GM18502 (cell line): ENCODE results near the gene SFMBT1.

Experiments used
- ATAC-seq: cut with Tn5 transposase; IDR thresholded peaks from one replicate; pipeline ENCODE4 v1.9.1; 2021; ENCODE audit warnings: mild to moderate bottlenecking; ENCODE audit not compliant: unreplicated experiment, poor library complexity

SFMBT1 gene

GRCh38 chr3:53045518-53046170 is at the start of gene SFMBT1:
TSS of gene SFMBT1 (minus strand) at chr3:53046073. CDS start at chr3:52969128, 76,945 bp downstream.
- peak; percentile 52 for ATAC-seq

- ATAC-seq, result no peak
Observed at GRCh38 chr3:53092942-53093341, 47.1 kb upstream of the SFMBT1 start.

GRCh38 chr3:53092216-53092615 is 46.3 kb upstream of the SFMBT1 start:
- no peak for ATAC-seq

DNA sequence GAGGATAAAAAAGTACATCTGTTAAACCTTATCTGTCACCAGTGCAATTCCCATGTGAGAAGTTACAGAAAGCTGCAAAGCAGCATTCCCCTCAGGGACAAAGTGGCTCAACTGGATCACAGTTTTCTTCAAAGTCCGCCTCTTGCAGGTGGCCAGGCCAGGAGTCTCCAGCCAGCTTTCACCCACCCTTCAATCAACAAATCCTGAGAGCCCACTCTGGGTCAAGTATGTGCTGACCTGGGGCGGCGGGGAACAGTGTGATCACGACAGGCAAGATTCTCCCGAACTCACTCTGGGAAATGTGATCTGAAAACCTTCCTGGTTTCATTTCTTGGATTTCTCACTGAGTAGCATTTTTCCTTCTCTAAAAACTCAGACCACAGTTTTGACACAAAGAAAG is 45.1 kb upstream of the SFMBT1 start:
- ATAC-seq, result no peak

DNA sequence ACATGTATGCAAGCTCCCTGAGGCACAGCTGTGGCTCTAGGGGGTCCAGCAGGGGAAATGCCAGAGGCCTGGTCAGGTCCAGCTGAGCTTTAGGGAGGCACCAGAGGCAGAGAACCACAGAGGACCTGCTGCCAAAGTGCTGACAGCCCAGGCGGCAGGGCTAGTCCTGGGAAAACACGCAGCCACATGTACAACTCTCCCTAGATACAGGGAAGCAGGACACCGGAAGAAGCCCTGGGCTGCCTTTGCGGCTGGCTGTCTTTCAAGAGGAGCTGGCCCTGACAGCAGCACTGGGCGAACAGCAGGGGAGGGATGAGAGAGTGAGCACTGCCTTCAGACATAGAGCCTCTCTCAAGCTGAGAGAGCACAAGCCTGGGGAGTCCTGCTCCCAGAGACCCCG is 43.6 kb upstream of the SFMBT1 start:
- no peak for ATAC-seq

- ATAC-seq, result no peak
Observed at GRCh38 chr3:53085476-53085875, 39.6 kb upstream of the SFMBT1 start.

DNA sequence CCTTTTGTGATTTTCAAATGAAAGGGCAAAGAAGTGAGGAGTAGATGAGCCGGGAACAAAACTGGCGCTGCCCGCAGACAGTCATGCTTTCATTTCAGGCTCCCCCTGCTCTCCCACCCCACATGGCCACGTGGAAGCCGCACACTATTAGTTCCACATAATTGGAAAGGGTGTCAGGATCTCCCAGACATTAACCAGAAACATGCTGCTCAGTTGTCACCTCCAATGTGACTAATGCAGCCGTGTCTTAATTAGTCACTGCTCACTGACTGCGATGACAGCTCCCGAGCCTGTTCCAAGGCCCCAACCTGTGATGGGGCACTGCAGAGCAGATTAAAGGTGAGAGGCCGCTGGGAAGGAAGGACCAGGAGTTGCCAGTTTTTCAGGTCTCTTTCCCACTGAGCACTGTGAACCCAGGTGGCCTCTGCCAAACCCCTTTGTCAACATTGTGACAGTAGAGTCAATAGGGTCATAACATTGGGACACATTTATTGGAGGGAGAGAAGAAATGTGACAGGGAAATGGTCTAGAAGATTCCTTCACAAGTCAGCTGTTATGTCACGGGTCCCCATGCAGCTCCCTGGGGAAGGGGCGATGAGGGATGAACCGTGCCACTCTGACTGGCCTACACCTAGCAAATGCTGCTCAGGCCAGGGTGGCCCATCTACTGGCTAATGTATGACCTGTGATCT is 38.6 kb upstream of the SFMBT1 start:
- ATAC-seq, result no peak

- no peak for ATAC-seq
Observed at GRCh38 chr3:53083949-53084309, 38.1 kb upstream of the SFMBT1 start.

DNA sequence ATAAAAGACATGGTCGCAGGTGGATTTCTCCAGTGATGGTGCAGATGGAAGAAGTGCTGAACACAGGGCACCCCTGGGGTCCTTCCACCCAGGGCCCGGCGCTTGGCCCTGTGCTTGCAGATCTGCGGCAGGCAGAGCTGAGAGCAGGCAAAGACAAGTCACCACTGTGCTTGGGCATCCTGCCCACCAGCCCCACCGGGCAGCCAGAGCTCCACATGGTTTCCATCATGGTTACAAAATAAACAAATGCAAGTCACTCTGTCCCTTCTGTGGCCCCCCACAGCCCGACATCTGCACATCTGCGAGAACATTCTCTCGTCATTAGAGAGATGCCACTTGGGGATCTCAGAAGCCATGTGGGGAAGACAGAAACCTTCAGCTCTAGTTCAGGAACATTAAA is 37.6 kb upstream of the SFMBT1 start:
- ATAC-seq, result no peak

GRCh38 chr3:53082736-53083135 is 36.9 kb upstream of the SFMBT1 start:
- no peak for ATAC-seq

DNA sequence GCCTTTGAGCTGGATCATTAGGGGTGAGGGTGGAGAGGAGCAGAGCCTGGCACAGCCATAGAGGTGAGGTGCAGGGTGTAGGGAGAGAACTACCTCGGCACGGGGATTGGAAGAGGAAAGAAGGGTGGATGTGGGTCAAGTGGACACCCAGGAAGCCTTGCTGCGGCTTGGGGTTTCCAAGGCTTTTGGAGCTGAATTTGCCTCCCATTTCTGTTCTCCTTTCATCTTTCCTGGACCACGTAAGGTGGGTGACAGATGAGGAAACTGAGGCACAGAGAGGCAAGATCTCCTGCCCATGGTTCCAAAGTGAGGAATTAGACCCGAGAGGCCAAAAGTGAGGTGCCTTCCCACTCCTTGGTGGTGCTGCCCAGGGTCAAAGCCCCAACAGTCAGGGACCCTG is 35.4 kb upstream of the SFMBT1 start:
- no peak for ATAC-seq

DNA sequence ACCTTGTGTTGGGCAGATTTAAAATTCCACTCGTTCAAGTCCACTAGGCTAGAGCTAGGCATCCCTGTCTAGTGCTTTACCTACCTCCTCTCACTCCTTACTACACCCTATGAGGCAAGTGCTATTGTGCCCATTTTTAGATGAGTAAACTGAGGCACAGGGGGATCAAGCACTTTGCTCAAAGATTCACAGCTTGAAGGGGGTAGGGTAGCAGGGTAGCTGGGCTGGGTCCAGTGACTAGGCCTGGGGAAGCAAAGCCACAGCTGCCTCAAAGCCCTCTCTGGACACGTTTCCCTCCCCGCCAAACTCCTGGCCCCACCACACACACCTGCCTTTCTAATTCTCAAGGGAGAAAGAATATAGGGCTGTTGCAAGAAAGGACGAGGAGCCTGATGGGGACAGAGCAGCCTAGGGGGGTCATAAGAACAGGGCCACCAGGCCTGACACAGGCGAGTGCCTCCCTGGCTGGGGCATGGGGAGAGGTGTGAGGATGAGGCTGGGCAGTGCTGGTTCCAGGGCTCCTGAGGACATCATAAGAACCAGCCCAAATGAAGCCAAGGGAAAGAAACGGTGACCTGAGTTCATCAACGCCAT is 34.8 kb upstream of the SFMBT1 start:
- ATAC-seq, result no peak

GRCh38 chr3:53079791-53080555 is 34.1 kb upstream of the SFMBT1 start:
- ATAC-seq, result no peak

GRCh38 chr3:53079147-53079546 is 33.3 kb upstream of the SFMBT1 start:
- ATAC-seq, result no peak

GRCh38 chr3:53078656-53079055 is 32.8 kb upstream of the SFMBT1 start:
- ATAC-seq, result no peak

DNA sequence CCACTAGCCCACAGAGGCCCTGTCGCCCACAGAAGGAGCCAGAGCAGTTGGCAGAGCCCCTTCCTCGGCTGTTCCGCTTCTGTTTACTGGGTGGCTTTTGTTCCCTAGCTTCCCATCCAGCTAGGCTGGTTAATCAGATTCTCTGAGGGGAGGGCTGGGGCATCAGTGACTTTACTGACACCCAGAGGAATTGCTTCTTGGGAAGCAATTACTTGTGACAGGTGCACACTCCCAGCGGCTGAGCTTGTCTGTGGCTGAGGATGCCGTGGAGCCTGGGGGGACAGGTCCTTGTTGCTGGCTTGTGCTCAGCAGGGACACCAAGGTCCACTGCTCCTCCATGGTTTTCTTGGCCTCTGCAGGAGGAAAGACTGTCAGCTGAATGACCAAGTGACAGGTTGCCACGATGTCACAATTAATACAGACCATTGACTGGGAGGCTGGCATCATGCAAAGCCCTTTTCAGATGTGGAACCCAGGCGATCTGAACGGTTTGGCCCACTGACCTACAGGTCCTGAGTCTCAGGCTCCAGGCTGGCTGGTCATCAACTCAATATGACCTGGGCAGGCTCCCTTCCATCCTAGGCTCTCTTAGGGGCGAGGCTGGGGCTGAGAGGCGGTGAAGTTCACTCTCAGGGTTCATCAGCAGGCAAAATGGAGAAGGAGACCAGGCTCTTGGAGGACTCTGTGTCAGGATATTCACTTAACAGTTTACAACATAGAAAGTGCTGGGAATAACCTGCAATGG is 31.8 kb upstream of the SFMBT1 start:
- no peak for ATAC-seq

- no peak for ATAC-seq
Observed at GRCh38 chr3:53075743-53076140, 29.9 kb upstream of the SFMBT1 start.

- no peak for ATAC-seq
Observed at GRCh38 chr3:53074761-53075742, 29.2 kb upstream of the SFMBT1 start.

- ATAC-seq, result no peak
Observed at GRCh38 chr3:53074366-53074696, 28.5 kb upstream of the SFMBT1 start.
